Hepatic stellate cell (primary cell): ENCODE data around the gene RBM22.
A peak's percentile ranks its signal among the peaks of the same experiment; 100 is the strongest.

ENCODE experiments used
- DNase-seq: peaks from one replicate; pipeline ENCODE4 v3.0.0; 2011; ENCODE audit warnings: low spot score

RBM22 gene

GRCh38 chr5:150672237-150672883, 28.5 kb downstream of the RBM22 start:
- no peak for DNase-seq

GRCh38 chr5:150671509-150672236, 29.2 kb downstream of the RBM22 start:
- DNase-seq: no peak

- no peak for DNase-seq
Measured at GRCh38 chr5:150670948-150671310, 29.9 kb downstream of the RBM22 start.

DNA sequence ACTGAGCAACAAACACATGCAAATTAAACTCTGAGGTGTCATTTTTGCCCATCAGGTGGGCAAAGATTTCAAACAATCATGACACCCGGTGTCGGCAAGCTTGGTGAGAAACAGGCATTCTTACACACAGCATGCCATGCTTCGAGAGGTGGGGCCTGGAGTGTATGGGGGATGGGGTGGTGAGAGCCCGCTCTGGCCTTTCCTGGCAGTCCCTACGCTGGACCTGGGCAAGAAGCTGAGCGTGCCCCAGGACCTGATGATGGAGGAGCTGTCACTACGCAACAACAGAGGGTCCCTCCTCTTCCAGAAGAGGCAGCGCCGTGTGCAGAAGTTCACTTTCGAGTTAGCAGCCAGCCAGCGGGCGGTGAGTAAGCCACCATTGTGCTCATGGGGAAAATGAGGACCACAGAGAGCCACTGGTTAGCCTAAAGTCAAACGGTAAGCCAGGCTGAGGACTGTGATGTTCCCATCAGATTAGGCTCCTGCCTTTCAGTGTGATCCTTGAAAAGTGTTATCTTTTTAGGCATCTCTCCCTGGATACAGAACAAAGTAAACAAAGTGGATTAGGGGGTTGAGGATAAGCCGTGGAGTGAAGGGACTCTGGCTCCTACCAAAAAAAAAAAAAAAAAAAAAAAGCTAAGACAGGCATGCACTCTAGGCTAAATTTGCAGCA, 30.5 kb downstream of the RBM22 start:
- DNase-seq: no peak

DNA sequence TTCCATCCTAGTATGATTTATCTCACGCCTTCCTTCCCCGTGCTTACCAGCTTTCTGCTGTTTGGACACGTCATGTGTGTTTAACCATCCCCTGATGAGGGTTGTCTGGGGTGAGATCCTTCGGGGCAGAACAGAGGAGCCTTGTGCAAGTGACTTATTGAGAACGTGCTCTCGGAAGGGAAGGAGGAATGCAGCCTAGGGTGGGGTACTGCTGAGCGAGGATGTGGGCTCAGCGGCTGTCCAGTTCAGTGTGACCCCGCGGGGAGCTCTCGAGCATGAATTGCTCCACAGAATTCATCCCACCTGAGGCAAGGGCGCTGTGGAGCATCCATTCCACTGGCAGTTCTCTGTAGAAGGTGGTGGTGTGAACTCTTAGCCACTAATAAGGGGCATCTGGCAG, 35.8 kb downstream of the RBM22 start:
- DNase-seq: no peak

- DNase-seq: no peak
Measured at GRCh38 chr5:150663936-150664335, 36.9 kb downstream of the RBM22 start.

- no peak for DNase-seq
Measured at GRCh38 chr5:150662731-150663516, 37.9 kb downstream of the RBM22 start.

DNA sequence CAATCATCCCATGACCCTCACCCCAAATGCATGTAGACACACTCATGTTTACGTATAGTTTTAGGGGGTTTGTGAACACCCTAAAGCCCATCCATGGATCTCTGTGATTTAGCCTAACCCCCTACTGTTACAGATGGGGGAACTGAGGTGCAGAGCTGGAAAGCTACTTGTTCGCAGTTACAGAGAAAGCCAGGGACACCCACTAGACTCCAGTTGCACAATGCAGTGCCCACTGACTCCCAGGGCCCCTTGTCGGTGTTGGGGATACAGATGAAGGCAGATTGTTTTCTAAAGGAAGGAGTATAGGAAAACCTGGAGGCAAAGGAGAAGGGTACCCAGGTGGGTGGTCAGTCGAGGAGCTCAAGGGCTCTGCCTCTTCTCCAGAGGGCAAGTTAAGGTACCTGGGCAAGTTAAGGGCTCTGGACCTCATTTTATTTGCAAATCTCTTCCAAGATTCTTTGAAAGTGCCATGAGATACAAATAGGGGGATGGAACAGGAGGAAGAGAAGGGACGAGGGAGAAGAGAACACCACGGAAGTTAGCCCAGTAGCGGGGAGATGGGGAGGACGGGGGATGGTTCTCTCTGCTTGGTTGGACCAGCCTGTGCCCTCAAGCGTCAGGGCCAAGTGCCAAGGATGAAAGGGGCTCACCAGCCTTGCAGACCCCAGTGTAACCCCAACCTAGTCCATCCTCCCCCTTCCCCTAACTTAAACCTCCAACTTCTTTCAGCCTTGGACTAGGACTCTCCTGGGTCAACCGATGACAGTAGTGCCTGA, 38.9 kb downstream of the RBM22 start:
- no peak for DNase-seq

DNA sequence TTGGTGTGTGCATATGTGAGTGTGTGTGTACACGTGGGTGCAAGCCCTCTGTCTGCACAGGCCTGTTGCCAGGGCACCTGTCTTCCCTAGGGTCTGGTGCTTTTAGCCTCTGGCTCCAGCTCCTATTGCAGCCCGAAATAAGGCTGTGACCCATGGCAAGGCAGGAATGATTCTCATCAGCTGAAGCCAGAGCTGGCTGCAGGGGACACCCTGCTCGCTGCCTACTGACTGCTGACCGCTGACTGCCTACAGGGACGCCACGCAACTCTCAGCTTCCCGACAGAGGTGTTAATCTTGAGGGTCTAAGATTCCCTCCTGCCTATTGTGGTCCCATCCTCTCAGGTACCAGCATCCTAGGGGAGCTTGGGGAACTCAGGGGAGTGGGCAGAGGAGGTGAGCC, 39.8 kb downstream of the RBM22 start, which contains the start of gene MYOZ3:
TSS of gene MYOZ3 (plus strand) at position 166 of the 400 bp plus-strand sequence. CDS start 1,691 bp downstream, outside the sequence.
- no peak for DNase-seq

DNA sequence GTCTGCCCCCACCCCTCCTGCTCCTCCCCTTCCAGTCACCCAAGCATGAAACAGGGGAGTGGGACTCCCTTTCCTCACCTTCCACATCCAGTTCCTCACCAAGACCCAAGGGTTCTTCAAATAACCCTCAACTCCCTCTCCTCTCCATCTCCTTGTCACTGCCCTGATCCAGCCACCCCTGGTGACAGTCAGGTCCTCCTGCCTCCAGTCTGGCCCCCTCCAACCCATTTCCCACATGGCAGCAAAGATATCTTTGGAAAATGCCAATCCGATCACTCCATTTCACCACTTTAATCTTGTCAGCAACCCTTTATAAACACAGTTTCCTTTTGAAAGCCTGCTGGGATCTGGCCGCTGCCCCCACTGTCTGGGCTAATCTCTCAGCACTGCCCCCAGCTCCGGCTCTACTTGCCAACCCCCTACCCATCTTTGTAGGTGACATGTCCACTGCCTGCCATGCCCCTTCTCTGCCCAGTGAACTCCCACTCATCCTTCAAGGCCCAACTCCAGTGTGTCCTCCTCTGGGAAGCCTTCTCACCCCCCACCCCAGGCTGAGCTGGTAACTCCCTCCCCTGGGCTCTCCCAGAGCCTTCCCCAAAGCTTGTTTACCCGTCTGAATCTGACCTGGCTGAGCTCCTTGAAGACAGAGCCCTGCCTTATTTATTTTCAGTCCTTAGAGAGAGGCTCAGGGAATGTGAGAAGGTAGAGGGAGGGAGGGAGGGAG, 40.6 kb downstream of the RBM22 start:
- no peak for DNase-seq

GRCh38 chr5:150659360-150660107, 41.3 kb downstream of the RBM22 start:
- DNase-seq: no peak

- DNase-seq: no peak
Measured at GRCh38 chr5:150658699-150659265, 42.1 kb downstream of the RBM22 start.

- no peak for DNase-seq
Measured at GRCh38 chr5:150658121-150658520, 42.7 kb downstream of the RBM22 start.

- DNase-seq: peak; percentile 80
Measured at GRCh38 chr5:150656191-150657132, 44.4 kb downstream of the RBM22 start.

DNA sequence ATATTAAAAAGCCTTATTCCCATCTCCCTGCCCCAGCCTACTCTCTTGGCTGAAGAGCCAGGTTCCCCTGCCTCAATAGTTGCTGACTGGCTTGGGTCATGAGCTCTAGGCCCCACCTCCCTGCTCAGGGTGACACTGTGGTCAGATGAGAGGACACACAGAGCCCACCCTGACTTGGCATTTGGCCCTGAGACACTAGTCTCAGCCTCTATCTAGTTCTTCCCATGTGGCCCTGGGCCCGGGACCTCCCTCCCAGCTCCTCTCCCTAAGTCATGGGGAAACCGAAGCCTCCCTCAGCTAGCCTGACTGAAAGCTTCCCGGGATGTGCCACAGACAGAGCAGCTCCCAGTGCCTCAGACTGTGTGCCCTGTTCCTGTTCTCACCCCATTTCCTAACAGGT, 45.6 kb downstream of the RBM22 start:
- DNase-seq: no peak

GRCh38 chr5:150653762-150654556, 46.9 kb downstream of the RBM22 start:
- peak; percentile 94 for DNase-seq

- DNase-seq: peak; percentile 63
Measured at GRCh38 chr5:150653145-150653761, 47.6 kb downstream of the RBM22 start.
